ENCODE measurements around the gene UBB.

DNA sequence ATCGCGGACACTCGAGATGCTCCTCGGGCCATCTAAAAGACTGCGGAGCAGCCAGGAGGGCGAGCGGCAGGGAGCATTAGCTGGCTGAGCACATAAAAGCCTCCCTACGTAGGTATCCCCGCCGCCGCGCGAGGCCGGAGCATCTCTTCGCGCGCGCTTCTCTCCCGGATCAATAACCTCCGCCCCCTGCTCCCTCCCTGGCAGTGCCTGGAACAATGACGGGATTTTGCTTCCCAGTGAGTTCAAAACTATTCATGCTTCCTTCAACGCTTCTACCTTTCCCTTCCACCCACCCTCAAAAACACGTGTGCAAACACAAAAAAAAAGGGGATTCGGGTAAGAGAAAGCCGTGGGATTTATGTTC is 28.6 kb upstream of the UBB start:
- no peak for TF ChIP-seq EZH2 (IDR thresholded peaks at IDR 0.05; ENCODE audit: insufficient read depth, poor library complexity, severe bottlenecking)
- TF ChIP-seq EZH2phosphoT487 (IDR thresholded peaks at IDR 0.05; ENCODE audit: insufficient read depth, low read depth) = no peak

Data from GM23248 (cell line).